Measurements from ENCODE around the gene TYRO3.

DNA sequence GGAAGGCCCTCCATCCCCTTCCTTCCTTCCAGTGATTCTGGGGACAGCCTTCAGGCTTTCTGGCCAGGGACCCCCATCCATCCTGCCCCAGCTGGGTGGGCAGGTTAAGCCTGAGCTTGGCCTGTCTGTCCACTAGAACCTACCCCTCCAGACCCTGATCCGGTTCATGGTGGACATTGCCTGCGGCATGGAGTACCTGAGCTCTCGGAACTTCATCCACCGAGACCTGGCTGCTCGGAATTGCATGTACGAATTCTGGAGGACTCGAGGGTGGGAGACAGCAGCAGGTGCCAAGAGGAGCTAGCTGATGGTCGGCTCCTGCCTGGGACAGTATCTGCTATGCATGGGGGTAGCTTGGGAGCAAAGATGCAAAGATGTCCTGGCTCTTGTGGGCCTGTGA, 13.9 kb downstream of the TYRO3 start:
- TF ChIP-seq, protein P1, sequence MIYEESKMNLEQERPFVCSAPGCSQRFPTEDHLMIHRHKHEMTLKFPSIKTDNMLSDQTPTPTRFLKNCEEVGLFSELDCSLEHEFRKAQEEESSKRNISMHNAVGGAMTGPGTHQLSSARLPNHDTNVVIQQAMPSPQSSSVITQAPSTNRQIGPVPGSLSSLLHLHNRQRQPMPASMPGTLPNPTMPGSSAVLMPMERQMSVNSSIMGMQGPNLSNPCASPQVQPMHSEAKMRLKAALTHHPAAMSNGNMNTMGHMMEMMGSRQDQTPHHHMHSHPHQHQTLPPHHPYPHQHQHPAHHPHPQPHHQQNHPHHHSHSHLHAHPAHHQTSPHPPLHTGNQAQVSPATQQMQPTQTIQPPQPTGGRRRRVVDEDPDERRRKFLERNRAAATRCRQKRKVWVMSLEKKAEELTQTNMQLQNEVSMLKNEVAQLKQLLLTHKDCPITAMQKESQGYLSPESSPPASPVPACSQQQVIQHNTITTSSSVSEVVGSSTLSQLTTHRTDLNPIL (CRISPR knock-in tag; IDR thresholded peaks at IDR 0.05; ENCODE audit: low read depth): no peak
- no peak for TF ChIP-seq TSHZ2 (CRISPR knock-in tag; IDR thresholded peaks at IDR 0.05)
- no peak for TF ChIP-seq ZC3H10 (CRISPR knock-in tag; IDR thresholded peaks at IDR 0.05)
- no peak for TF ChIP-seq TOX (CRISPR knock-in tag; IDR thresholded peaks at IDR 0.05; ENCODE audit: borderline replicate concordance)
- TF ChIP-seq PATZ1 (CRISPR knock-in tag; IDR thresholded peaks at IDR 0.05; ENCODE audit: borderline replicate concordance): no peak
- no peak for TF ChIP-seq ZFP30 (CRISPR knock-in tag; IDR thresholded peaks at IDR 0.05)
- TF ChIP-seq TCF4 (CRISPR knock-in tag; IDR thresholded peaks at IDR 0.05; ENCODE audit: borderline replicate concordance): no peak
- no peak for TF ChIP-seq ARNTL (CRISPR knock-in tag; IDR thresholded peaks at IDR 0.05; ENCODE audit: borderline replicate concordance, low read depth)
- no peak for TF ChIP-seq ZNF70 (CRISPR knock-in tag; IDR thresholded peaks at IDR 0.05)

All from SK-N-SH treated with all-trans-retinoic acid at 6 μM for 48 hours (cell line).